ENCODE measurements around the gene COL19A1. TPM values are rescaled to one million over a fixed set of nuclear protein-coding genes. Genes with fewer than 3 reads are reported as not detected.
"Not testable (repeated sequence)": the region's sequence is repeated elsewhere in the genome, so short reads cannot be mapped to it uniquely, and the experiment has no call there.

Gene COL19A1
- total and polyA plus RNA-seq, 2 experiments from 2014 or later = not detected

DNA sequence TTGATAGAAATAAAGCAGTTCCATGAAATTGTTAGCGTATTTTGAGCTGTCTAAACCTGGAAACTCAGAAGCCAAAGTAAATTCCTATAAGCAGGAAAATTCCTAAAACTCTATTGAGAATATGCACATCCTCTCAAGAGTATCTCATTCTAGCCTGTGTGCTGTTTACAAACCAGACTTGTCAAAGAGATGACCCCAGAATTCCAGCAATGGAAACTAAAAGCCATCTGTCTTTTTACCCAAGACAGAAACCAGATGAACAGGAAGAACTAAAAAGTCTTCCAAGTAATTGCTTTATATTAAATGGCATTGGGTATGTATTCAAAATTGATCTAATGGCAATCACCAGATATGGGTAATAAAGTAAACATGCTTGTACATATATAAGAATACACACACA is 92.6 kb downstream of the COL19A1 start:
- Histone ChIP-seq H3K4me1 (ENCODE audit: insufficient read depth) (no peaks in the 10 kb centered on the region), H4K20me1 (replicated peaks; ENCODE audit: insufficient read depth) (no peaks in the 10 kb centered on the region), H3K27me3 (ENCODE audit: insufficient read depth) (no peaks in the 10 kb centered on the region), H3K4me3 (no peak overlapping the region), H3F3A (replicated peaks; ENCODE audit: low read depth) (no peaks in the 10 kb centered on the region), H3K9me2 (ENCODE audit: insufficient read depth) (no peaks in the 10 kb centered on the region; the same call in 1 of the 2 replicates), H3K79me2 (replicated peaks; ENCODE audit: insufficient read depth) (no peaks in the 10 kb centered on the region), H3K27ac (ENCODE audit: low read depth) (no peak overlapping the region), H3K36me3 (ENCODE audit: insufficient read depth) (no peaks in the 10 kb centered on the region), H3K4me2 (no peak overlapping the region), H2AFZ (no peak overlapping the region)
- Mint-ChIP-seq H3K36me3 (ENCODE audit: low read depth) (no peaks in the 10 kb centered on the region), H3K9me3 (no peaks in the 10 kb centered on the region), H3K27ac (no peak overlapping the region), H3K27me3 (ENCODE audit: insufficient read depth, low read depth, poor library complexity) (no peaks in the 10 kb centered on the region), H3K4me3 (no peak overlapping the region), H3K4me1 (no peaks in the 10 kb centered on the region)
- TF ChIP-seq NANOG (IDR thresholded peaks at IDR 0.05; ENCODE audit: borderline replicate concordance) = no peak
- no peak for TF ChIP-seq EZH2 (IDR thresholded peaks at IDR 0.05; ENCODE audit: low read depth, unreplicated experiment)
- TF ChIP-seq, protein P1, sequence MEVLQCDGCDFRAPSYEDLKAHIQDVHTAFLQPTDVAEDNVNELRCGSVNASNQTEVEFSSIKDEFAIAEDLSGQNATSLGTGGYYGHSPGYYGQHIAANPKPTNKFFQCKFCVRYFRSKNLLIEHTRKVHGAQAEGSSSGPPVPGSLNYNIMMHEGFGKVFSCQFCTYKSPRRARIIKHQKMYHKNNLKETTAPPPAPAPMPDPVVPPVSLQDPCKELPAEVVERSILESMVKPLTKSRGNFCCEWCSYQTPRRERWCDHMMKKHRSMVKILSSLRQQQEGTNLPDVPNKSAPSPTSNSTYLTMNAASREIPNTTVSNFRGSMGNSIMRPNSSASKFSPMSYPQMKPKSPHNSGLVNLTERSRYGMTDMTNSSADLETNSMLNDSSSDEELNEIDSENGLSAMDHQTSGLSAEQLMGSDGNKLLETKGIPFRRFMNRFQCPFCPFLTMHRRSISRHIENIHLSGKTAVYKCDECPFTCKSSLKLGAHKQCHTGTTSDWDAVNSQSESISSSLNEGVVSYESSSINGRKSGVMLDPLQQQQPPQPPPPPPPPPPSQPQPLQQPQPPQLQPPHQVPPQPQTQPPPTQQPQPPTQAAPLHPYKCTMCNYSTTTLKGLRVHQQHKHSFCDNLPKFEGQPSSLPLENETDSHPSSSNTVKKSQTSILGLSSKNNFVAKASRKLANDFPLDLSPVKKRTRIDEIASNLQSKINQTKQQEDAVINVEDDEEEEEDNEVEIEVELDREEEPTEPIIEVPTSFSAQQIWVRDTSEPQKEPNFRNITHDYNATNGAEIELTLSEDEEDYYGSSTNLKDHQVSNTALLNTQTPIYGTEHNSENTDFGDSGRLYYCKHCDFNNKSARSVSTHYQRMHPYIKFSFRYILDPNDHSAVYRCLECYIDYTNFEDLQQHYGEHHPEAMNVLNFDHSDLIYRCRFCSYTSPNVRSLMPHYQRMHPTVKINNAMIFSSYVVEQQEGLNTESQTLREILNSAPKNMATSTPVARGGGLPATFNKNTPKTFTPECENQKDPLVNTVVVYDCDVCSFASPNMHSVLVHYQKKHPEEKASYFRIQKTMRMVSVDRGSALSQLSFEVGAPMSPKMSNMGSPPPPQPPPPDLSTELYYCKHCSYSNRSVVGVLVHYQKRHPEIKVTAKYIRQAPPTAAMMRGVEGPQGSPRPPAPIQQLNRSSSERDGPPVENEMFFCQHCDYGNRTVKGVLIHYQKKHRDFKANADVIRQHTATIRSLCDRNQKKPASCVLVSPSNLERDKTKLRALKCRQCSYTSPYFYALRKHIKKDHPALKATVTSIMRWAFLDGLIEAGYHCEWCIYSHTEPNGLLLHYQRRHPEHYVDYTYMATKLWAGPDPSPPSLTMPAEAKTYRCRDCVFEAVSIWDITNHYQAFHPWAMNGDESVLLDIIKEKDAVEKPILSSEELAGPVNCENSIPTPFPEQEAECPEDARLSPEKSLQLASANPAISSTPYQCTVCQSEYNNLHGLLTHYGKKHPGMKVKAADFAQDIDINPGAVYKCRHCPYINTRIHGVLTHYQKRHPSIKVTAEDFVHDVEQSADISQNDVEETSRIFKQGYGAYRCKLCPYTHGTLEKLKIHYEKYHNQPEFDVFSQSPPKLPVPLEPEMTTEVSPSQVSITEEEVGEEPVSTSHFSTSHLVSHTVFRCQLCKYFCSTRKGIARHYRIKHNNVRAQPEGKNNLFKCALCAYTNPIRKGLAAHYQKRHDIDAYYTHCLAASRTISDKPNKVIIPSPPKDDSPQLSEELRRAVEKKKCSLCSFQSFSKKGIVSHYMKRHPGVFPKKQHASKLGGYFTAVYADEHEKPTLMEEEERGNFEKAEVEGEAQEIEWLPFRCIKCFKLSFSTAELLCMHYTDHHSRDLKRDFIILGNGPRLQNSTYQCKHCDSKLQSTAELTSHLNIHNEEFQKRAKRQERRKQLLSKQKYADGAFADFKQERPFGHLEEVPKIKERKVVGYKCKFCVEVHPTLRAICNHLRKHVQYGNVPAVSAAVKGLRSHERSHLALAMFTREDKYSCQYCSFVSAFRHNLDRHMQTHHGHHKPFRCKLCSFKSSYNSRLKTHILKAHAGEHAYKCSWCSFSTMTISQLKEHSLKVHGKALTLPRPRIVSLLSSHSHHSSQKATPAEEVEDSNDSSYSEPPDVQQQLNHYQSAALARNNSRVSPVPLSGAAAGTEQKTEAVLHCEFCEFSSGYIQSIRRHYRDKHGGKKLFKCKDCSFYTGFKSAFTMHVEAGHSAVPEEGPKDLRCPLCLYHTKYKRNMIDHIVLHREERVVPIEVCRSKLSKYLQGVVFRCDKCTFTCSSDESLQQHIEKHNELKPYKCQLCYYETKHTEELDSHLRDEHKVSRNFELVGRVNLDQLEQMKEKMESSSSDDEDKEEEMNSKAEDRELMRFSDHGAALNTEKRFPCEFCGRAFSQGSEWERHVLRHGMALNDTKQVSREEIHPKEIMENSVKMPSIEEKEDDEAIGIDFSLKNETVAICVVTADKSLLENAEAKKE (CRISPR knock-in tag; IDR thresholded peaks at IDR 0.05) = no peak
- no peak for TF ChIP-seq ZNF114 (CRISPR knock-in tag; IDR thresholded peaks at IDR 0.05)
- TF ChIP-seq, protein P2, sequence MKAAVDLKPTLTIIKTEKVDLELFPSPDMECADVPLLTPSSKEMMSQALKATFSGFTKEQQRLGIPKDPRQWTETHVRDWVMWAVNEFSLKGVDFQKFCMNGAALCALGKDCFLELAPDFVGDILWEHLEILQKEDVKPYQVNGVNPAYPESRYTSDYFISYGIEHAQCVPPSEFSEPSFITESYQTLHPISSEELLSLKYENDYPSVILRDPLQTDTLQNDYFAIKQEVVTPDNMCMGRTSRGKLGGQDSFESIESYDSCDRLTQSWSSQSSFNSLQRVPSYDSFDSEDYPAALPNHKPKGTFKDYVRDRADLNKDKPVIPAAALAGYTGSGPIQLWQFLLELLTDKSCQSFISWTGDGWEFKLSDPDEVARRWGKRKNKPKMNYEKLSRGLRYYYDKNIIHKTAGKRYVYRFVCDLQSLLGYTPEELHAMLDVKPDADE (IDR thresholded peaks at IDR 0.05) = no peak
- no peak for TF ChIP-seq JUNB (IDR thresholded peaks at IDR 0.05; ENCODE audit: unreplicated experiment)
- TF ChIP-seq POLR2AphosphoS5 (IDR thresholded peaks at IDR 0.05; ENCODE audit: low read depth) = no peak
- TF ChIP-seq EZH2phosphoT487 (IDR thresholded peaks at IDR 0.05; ENCODE audit: unreplicated experiment) = no peak
- no peak for TF ChIP-seq ZNF331 (CRISPR knock-in tag; IDR thresholded peaks at IDR 0.05; ENCODE audit: low read depth)
- no peak for DNase-seq (ENCODE audit: low spot score)
- ATAC-seq = no peak

DNA sequence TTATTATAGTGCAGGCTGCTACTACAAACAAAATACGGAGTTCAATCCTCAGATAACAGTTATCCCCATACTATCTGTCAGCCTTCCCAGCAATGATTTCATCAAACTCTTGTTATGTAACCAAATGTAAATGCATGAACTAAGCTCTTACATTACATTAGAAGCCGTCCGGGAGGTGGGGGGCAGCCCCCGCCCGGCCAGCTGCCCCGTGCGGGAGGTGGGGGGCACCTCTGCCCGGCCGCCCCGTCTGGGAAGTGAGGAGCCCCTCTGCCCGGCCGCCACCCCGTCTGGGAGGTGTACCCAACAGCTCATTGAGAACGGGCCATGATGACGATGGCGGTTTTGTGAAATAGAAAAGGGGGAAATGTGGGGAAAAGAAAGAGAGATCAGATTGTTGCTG is 99.6 kb downstream of the COL19A1 start:
- H2AFZ ChIP-seq; H3F3A ChIP-seq (replicated peaks; ENCODE audit: low read depth); H3K36me3 ChIP-seq (ENCODE audit: insufficient read depth); H4K20me1 ChIP-seq (replicated peaks; ENCODE audit: insufficient read depth); H3K36me3 Mint-ChIP-seq (ENCODE audit: low read depth); H3K4me1 ChIP-seq (ENCODE audit: insufficient read depth); H3K4me3 ChIP-seq; H3K4me1 Mint-ChIP-seq; H3K9me3 Mint-ChIP-seq; H3K9me2 ChIP-seq (ENCODE audit: insufficient read depth); H3K4me3 Mint-ChIP-seq; H3K27ac ChIP-seq (ENCODE audit: low read depth); H3K4me2 ChIP-seq; H3K79me2 ChIP-seq (replicated peaks; ENCODE audit: insufficient read depth); H3K27ac Mint-ChIP-seq; H3K27me3 ChIP-seq (ENCODE audit: insufficient read depth); ATAC-seq; DNase-seq (ENCODE audit: low spot score); H3K27me3 Mint-ChIP-seq (ENCODE audit: insufficient read depth, low read depth, poor library complexity): not testable (repeated sequence)

Data from GM23338 (cell line).